Fibroblast of peridontal ligament (primary cell): Measurements from ENCODE around the gene NSDHL.

Experiments
- DNase-seq: peaks from one replicate; pipeline ENCODE4 v3.0.0-alpha.2; 2010; ENCODE audit errors: extremely low read depth

Gene NSDHL

DNA sequence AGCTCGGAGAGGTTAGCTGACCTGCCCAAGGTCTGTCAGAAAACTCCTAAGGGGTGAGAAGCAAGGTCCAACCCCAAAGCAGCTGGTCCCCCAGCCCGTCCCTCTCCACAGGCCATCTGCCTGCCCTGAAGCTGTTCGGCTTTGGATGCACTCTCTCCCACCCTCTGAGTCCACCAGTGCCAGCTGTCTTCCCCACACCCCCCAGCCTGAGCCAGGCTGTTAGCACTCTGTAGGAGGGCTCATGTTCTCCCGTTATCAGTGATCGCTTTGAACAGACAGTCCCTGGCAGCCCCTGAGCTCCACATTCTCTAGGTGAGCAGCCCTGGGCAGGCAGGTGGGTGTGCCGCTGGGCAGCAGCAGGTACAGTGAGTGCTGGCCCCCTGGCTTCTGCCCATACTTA, 83.0 kb downstream of the NSDHL start:
- no peak for DNase-seq

DNA sequence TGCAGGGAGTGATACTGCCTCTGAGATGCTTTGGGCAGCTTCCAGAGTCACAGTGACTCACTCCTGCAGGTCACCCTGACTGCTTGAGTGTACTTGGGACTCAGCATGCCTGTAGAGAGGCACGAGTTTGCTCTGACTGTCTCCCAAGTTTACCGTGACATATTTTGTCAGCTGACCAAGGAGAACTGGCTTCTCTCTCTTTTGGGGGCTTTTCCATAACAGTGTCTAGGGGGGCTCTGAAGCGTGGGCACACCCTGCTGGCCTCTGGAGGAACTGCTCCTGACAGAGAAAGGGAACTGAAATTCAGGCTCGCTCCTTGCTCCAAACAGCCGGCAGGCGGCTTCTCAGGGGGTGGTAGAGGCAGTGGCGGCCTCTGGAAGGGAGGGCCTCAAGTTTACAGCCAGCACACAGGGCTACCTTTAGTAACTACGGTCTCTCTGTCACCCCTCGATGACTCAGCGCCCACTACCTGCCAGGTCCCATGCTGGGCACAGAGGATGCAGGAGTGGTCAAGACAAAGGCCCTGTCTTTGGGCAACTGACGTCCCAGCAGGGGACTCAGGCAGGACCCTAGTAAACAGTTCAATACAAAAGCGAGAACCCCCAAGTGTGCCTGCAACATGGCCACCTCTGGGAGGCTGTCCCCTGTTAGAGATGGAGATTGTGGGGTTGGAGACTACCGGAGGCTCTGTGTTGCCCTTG, 84.8 kb downstream of the NSDHL start:
- peak; percentile 15 for DNase-seq

DNA sequence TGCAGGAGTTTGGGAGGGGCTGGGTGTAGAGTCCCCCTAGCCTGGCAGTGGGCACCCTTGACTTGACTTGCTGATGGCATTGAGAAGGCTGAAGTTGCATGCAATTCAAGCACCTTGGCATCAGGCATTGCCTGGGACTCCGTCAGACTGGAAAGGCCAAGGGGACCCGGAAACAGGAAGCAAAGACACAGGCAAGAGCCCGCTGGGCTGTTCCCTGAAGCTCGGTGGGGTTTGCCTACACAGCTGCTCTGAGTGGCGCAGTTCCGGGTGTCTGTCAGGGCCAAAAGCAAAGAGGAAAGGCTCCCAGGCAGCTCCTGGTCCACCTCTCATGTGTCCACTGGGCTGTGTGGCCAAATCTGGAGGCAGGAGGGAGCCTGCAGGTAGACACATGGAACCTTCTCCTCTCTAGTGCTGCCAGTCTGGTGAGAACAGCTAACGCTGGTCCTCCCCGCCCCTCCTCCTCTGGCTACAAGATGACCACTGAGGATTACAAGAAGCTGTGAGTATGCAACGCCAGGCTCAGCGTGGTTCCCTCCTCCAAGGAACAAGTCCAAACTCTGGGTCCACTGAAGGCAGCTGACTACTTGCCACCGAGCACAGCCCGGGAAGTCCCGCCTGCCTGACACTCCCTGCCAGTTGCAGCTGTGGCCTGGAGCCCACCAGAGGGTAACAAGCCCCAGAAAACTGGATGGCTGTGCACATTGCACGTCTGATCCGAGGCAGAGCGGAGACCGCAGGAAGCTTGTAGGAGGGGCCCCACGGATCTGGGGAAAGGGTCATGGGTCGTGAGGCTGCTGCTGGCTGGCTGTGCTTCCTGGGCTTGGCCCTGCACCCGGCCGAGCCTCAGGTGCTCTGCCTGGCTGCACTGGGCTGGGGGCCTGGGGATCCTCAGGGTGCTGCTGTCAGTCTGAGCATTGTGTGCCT, 87.1 kb downstream of the NSDHL start:
- no peak for DNase-seq

DNA sequence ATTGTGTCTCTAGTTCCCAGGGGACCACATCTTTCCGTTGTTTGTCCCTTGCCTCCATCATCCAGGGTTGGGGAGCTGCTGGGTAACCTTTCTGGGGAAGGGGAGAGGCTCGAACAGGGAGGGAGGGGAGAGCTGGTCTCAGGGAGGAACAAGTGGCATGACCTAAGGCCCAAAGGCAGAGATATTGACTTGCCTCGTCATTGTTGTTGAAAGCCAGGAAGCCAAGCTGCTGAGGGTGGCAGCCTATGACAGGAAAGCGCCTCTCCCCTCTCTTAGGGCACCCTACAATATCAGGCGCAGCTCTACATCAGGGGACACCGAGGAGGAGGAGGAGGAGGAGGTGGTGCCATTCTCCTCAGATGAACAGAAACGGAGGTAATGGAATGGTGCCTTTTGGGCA, 87.8 kb downstream of the NSDHL start:
- no peak for DNase-seq
